Esophagus squamous epithelium (tissue), 5 donors: Measurements from ENCODE around the gene RIN2. TPM values are rescaled to one million over a fixed set of nuclear protein-coding genes. Genes with fewer than 3 reads are reported as not detected.

Experiments used
- DNase-seq: peaks from one replicate; lab custom pipeline; 2025; lab: John Stamatoyannopoulos, UW
- H3K27ac ChIP-seq, 4 donors: fragments of 200-600 bp; sonication (generic); one replicate each; pipeline ENCODE4 v1.5.1; 2016 to 2019; ENCODE audit warnings: mild to moderate bottlenecking in 1 of 4
- H3K27me3 ChIP-seq, 4 donors: fragments of 200-600 bp; sonication (generic); 1 replicate in 3 of 4; 2 replicates in 1 of 4; pipeline versions ENCODE4 v1.5.1 to v1.6.0; 2017 to 2021; ENCODE audit warnings: antibody characterized with exemption in 1 of 4
- H3K36me3 ChIP-seq, 3 donors: fragments of 200-600 bp; sonication (generic); one replicate each; pipeline ENCODE4 v1.5.1; 2016 to 2019
- H3K4me1 ChIP-seq, 3 donors: fragments of 200-600 bp; sonication (generic); one replicate each; pipeline ENCODE4 v1.5.1; 2017 to 2019
- H3K4me3 ChIP-seq, 4 donors: fragments of 200-600 bp; sonication (generic); 1 replicate in 3 of 4; 2 replicates in 1 of 4; pipeline ENCODE4 v1.5.1; 2016 to 2019; ENCODE audit warnings: mild to moderate bottlenecking in 2 of 4, moderate library complexity in 1 of 4
- H3K9me3 ChIP-seq, 3 donors: fragments of 200-600 bp; sonication (generic); one replicate each; pipeline ENCODE4 v1.5.1; 2016 to 2019
- POLR2A ChIP-seq, 4 donors: fragments of 450-650 bp; IDR thresholded peaks; one replicate each; pipeline ENCODE4 v1.6.1; 2017; ENCODE audit warnings: antibody characterized with exemption in 4 of 4, mild to moderate bottlenecking in 4 of 4, moderate library complexity in 3 of 4
- WGBS, 2 donors: methylation state at CpG; one replicate each; pipeline ENCODE4 v1.1.5; 2018; 5-methylcytosine and 5-hydroxymethylcytosine counted together
- intact Hi-C: fragments of 100-400 bp; cut with DNase I; formaldehyde crosslinking; loops from one replicate; pipeline ENCODE4 v1.15.0; 2022
- total RNA-seq, 4 donors: library from RNA; depleted of rRNA; stranded (reverse); fragments of >200 nt; gene quantifications; one replicate each; pipeline ENCODE4 v1.1.0, GENCODE V29; 2016
- TF ChIP-seq, protein P1 (sequence below), 6 experiments: fragments of 450-650 bp in 4 of 6; fragments of 200-600 bp in 2 of 6; sonication (generic) in 2 of 6; IDR thresholded peaks; one replicate each; pipeline ENCODE4 v1.5.1; 2016 to 2019; ENCODE audit warnings: antibody characterized with exemption in 6 of 6, mild to moderate bottlenecking in 4 of 6, moderate library complexity in 4 of 6
- donor health status: DM: yes; HTN: yes; CAD: no.

The RIN2 gene
- total RNA-seq, 4 donors from 2014 or later: 29.5 to 77.4 (median 50.8) TPM

DNA sequence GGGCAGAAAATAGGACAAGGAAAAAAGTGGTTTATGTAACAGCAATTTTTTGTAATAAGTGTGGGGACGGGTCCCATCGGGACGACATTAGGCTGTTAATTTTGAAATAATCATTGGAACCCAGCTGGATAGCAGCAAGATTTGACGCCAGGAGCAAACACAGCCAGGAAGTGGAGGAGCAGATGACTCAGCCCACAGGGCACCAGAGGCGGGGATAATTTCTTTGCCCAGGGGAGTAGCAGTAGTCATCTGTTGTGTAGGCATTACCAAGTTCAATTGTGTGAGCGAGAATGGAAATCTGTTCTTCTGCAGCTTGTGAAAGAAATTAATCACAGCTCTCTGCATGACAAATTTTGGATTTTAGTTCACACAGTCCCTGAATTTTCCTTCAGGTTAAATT is 22.6 kb upstream of the RIN2 start:
- intact Hi-C loops: no loop called here
- TF ChIP-seq POLR2A (IDR thresholded peaks at IDR 0.05): no peak
- TF ChIP-seq, protein P1, sequence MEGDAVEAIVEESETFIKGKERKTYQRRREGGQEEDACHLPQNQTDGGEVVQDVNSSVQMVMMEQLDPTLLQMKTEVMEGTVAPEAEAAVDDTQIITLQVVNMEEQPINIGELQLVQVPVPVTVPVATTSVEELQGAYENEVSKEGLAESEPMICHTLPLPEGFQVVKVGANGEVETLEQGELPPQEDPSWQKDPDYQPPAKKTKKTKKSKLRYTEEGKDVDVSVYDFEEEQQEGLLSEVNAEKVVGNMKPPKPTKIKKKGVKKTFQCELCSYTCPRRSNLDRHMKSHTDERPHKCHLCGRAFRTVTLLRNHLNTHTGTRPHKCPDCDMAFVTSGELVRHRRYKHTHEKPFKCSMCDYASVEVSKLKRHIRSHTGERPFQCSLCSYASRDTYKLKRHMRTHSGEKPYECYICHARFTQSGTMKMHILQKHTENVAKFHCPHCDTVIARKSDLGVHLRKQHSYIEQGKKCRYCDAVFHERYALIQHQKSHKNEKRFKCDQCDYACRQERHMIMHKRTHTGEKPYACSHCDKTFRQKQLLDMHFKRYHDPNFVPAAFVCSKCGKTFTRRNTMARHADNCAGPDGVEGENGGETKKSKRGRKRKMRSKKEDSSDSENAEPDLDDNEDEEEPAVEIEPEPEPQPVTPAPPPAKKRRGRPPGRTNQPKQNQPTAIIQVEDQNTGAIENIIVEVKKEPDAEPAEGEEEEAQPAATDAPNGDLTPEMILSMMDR (IDR thresholded peaks at IDR 0.05): no peak
- Histone ChIP-seq H3K27me3 (no peaks in the 10 kb centered on the region), H3K4me1 (peaks cover 18 to 68% (median 19%) of the 10 kb centered on the region in 3 donors), H3K9me3 (no peaks in the 10 kb centered on the region), H3K36me3 (no peaks in the 10 kb centered on the region), H3K4me3 (no peak overlapping the region), H3K27ac (peak overlapping the region; percentile 76 to 90 (median 84))
- WGBS, 2 donors: 4 to 10% methylated on average over 6 of the region's 6 CpGs
- DNase-seq: no peak

DNA sequence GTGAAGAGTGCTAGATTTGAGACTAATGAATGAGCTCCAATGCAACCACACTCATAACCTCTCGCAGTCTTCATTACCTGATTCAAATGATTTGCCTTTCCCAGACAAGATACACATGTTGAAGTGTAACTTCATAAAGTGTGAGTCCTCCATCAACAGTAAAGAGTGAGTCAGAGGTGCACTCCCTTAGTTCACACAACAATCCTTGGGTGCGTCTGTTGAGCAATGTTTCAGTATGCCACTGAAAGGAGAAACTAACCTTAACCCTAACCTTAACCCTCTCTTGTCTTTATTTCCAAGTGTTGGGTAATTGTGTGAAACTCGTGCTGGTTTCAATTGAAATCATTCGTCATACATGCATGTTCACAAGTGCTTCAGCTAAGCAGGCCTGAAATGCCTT is 21.0 kb upstream of the RIN2 start:
- peak overlapping the region; percentile 67 to 90 (median 84) for H3K27ac ChIP-seq
- DNase-seq: no peak
- no peaks in the 10 kb centered on the region for H3K27me3 ChIP-seq
- intact Hi-C loops: no loop called here
- 21 to 24% methylated on average over 4 of the region's 4 CpGs for WGBS, 2 donors
- peaks cover 18 to 68% (median 19%) of the 10 kb centered on the region in 3 donors for H3K4me1 ChIP-seq
- H3K36me3 ChIP-seq: no peaks in the 10 kb centered on the region
- H3K4me3 ChIP-seq: no peak overlapping the region
- H3K9me3 ChIP-seq: no peaks in the 10 kb centered on the region
- TF ChIP-seq, protein P1 (IDR thresholded peaks at IDR 0.05): no peak
- no peak for TF ChIP-seq POLR2A (IDR thresholded peaks at IDR 0.05)

DNA sequence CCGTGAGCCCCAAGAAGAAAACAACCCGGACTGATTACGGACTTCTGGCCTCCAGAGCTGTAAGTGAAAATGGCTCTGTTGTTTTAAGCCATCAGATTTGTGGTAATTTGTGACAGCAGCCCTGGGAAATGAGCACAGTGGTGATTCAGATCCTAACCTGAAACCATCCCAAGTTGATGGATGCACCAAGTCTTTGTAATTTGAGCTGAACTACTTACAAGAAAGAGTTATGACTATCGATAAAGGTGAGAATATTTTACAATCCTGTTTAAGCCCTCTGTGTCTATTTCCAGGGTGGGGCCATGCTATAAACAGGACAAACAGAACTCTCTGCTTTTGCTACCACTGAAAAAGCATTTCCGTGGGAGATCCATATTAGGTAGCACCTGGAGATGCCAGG is 19.1 kb upstream of the RIN2 start:
- no peak overlapping the region for H3K4me3 ChIP-seq
- 77 to 80% methylated on average over 5 of the region's 5 CpGs for WGBS, 2 donors
- H3K4me1 ChIP-seq: peaks cover 18 to 56% (median 19%) of the 10 kb centered on the region in 3 donors
- intact Hi-C loops: no loop called here
- peak overlapping the region; percentile 6 to 90 (median 84) for H3K27ac ChIP-seq
- no peaks in the 10 kb centered on the region for H3K27me3 ChIP-seq
- H3K9me3 ChIP-seq: no peaks in the 10 kb centered on the region
- no peaks in the 10 kb centered on the region for H3K36me3 ChIP-seq
- DNase-seq: no peak
- TF ChIP-seq POLR2A (IDR thresholded peaks at IDR 0.05): no peak
- TF ChIP-seq, protein P1 (IDR thresholded peaks at IDR 0.05): no peak

DNA sequence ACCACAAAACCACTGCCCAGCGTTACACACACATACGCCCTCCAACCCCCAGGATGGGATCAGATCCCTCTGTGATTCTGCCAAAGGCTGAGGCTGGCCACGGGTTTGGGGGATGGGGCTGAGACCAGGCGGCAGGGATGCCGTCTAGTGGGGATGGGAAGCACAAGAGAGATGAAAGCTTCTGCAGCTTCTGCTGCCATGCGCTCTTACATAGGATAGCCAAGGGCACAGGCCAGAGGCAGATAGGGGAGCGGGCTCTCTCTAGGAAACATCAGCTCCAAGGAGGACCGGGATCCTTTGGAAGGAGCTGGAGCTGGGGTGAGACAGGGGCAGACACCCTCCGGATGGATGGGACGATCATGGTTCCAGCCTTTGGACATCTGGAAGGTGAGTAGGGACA is 18.7 kb upstream of the RIN2 start:
- peak overlapping the region; percentile 6 to 90 (median 84) for H3K27ac ChIP-seq
- WGBS, 2 donors: 87 to 89% methylated on average over 8 to 10 of the region's 10 CpGs
- H3K36me3 ChIP-seq: no peaks in the 10 kb centered on the region
- no peak overlapping the region for H3K4me3 ChIP-seq
- H3K27me3 ChIP-seq: no peaks in the 10 kb centered on the region
- DNase-seq: no peak
- TF ChIP-seq POLR2A (IDR thresholded peaks at IDR 0.05): no peak
- TF ChIP-seq, protein P1 (IDR thresholded peaks at IDR 0.05): no peak
- peaks cover 18 to 53% (median 19%) of the 10 kb centered on the region in 3 donors for H3K4me1 ChIP-seq
- intact Hi-C loops: no loop called here
- H3K9me3 ChIP-seq: no peaks in the 10 kb centered on the region

DNA sequence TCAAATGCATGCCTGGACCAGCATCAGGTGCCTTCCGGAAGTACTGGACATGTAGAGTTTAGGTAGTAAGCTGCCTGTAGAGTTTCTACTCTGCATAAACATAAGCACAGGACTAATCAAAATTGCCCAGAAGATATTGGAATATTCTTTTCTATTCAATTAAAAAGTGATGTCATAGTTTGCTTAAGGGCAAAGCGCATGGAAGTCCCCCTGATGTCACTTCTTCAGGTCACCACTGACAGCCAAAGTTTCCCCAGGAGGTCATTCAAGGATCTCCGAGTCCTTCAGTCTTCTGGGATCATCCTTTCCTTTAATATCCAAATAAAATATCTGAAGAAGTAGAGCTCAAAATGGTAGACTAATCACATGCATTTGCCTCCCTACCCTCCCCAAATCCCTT is 17.5 kb upstream of the RIN2 start:
- Histone ChIP-seq H3K36me3 (no peaks in the 10 kb centered on the region), H3K27ac (no peak overlapping the region), H3K9me3 (peaks cover 0 to 2% (median 0%) of the 10 kb centered on the region in 3 donors), H3K4me1 (peaks cover 8 to 42% (median 10%) of the 10 kb centered on the region in 3 donors), H3K27me3 (no peaks in the 10 kb centered on the region), H3K4me3 (no peak overlapping the region)
- 57 to 61% methylated on average over 3 of the region's 3 CpGs for WGBS, 2 donors
- intact Hi-C loops: no loop called here
- TF ChIP-seq, protein P1 (IDR thresholded peaks at IDR 0.05): no peak
- no peak for TF ChIP-seq POLR2A (IDR thresholded peaks at IDR 0.05)
- DNase-seq: no peak
